NOMO-1 (cell line): ENCODE measurements around the gene FRS3.
A peak's percentile ranks its signal among the peaks of the same experiment; 100 is the strongest.
"Not testable (repeated sequence)": the region's sequence is repeated elsewhere in the genome, so short reads cannot be mapped to it uniquely, and the experiment has no call there.

Experiments used
- DNase-seq, 2 experiments: peaks; one replicate each; lab custom pipeline; 2025; ENCODE audit not compliant: unreplicated experiment in 2 of 2; lab: John Stamatoyannopoulos, UW

FRS3 gene

DNA sequence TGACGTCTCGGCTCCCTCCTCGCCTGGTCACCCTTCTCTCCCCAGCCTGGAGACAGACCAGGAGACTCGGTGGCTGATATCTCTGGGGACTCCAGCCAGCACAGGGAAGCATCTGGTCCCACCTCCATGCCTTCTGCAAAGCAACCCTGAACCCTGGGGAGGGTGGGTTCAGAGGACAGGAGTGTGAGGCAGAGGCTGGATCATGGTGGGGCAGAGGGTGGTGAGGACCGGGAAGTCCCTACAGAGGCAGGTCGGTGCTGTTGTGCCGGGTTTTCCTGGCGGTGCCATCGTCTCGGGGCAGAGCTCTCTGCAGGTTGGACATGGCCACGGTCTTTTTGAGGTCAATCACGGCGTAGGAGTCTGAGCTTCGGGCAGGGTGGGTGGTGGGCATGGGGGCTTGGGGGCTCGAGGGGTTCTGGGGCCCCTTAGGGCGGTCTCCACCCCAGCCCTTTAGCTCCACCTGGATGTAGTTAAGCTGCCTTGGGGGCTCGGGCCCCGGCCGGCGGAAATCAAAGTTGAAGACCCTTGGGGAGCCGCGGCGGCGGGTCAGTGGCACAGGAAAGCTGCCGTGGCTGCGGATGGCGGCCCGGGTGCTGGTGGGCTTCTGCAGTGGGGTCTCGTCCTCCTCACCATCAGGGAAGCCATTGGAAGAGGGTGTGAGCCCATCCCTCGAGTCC, 9.2 kb downstream of the FRS3 start:
- no peak for DNase-seq

- DNase-seq, result no peak
These were observed 10.3 kb downstream of the FRS3 start for GRCh38 chr6:41769376-41769775.

DNA sequence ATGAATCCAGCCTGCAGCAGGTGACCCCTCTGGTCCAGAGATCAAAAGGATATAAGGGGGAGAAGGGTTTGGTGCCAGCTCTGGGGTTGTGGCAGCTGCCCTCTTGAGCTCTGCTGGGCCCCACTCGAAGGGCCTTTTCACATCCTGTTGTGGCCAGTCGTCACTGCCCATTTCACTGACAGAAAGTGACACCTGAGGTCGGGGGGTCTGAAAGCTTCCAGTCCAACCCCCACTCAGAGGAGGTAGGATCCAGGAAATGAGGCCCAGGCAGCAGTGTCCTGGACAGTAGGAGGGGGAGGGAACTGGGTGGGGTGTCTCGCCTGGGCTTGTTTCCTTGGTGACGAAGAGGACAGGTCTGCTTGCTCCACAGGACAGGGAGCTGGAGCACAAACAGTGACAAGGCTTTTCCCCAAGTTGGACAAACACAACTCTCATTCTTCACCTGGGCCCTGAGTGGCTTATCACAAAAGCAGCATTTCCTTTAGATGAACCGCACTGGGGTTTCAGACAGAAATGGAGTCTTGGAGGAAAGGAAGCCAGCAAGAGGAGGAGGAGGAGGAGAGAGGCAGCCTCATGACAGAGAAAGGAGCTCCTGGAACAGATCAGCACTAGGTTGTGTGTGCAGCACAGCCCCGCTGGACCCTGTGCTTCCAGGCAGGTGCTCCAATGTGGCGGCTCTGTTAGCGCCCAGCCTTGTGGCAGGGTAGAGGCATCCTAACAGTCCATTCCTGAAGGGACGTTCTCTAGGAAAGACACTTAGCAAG, 11.0 kb downstream of the FRS3 start:
- no peak for DNase-seq

DNA sequence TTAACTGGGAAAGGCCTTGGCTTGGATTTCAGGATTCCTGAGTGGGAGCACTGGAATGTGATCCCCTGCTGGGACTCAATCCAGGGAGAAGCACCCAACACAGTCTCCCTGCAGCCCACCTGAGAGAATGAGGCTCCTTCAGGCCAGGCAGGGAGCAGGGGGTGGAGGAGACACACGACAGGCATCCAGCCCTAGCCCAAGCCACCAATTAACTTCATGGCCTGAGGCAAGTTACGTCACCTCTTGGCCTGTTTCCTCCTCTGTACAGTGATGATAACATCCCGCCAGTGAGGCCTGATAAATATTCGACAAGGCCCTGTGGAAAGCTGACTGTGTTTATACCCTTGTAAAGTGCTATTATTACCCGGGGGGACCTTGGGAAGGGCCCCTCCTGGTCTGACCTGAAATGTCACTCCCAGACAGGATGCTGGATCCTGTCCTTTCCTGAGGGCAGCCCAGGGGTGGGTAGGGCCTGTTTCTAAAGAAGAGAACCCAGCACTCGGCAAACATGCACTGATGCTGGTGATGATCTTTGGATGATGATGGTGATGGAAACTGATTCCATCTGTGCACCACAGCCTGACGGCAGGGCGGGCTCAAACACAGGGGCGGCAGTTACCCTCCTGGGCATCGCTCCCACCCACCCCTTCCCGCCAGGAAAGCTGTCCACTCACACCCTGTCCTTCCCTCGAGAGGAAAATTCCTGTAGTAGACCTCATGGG, 12.4 kb downstream of the FRS3 start:
- peak; percentile 28 to 37 for DNase-seq

DNA sequence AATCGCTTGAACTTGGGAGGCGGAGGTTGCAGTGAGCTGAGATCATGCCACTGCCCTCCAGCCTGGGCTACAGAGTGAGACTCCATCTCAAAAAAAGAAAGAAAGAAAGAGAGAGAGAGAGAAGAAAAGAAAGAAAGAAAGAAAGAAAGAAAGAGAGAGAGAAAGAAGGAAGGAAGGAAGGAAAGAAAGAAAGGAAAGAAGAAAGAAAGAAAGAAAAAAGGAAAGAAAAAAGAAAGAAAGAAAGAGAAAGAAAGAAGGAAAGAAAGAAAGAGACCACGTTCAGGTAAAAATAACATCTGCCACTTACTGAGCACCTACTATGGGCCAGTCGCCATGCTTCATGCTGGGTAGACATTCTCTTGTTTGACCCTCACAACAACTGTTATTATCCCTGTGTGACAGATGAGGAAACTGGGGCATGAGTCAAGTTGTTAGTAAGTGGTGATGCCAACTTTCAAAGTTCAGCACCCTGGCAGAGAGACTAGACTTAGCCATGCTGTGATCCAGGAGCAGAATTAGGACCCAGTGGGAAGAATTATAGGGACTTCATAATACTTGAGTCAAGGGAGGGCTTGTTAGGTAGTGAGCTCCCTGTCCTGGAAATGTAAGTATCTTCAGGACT, 13.5 kb downstream of the FRS3 start:
- not testable (repeated sequence) for DNase-seq

- DNase-seq, result no peak
These were observed 16.2 kb downstream of the FRS3 start for GRCh38 chr6:41763470-41763869.

GRCh38 chr6:41759905-41760579, 19.7 kb downstream of the FRS3 start:
- no peak for DNase-seq

GRCh38 chr6:41759106-41759904, 20.4 kb downstream of the FRS3 start:
- DNase-seq, result no peak

GRCh38 chr6:41758641-41759035, 21.1 kb downstream of the FRS3 start:
- DNase-seq, result no peak

DNA sequence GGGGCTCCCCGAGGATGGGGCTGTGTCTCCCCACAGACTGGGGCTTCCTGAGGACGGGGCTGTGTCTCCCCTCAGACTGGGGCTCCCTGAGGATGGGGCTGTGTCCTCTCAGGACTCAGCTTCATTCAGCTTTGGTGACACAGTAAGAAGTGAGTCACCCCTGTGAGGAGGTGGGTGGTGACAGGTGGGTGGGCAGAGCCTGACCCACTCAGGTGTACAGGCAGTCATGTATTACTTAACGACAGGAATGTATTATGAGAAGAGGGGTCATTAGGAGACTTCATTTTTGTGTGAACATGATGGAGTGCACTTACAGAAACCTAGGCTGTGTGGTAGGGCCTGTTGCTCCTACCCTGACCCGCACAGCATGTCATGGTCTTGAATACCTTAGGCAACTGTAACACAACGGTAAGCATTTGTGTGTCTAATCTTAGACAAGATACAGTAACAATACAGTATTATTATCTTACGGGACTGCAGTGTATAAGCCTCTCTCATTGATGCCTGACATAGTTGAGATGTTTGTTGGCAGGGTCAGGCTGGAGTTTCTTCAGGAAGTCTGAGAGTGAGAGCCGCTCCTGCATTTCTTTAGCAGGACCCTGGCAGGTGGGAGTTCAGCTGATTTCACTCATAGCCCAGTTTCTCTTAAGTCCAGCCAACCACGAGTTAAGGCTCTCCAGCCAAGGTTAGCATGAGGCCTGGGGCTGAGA, 21.6 kb downstream of the FRS3 start:
- DNase-seq, result no peak

GRCh38 chr6:41757271-41757670, 22.4 kb downstream of the FRS3 start:
- DNase-seq, result no peak

DNA sequence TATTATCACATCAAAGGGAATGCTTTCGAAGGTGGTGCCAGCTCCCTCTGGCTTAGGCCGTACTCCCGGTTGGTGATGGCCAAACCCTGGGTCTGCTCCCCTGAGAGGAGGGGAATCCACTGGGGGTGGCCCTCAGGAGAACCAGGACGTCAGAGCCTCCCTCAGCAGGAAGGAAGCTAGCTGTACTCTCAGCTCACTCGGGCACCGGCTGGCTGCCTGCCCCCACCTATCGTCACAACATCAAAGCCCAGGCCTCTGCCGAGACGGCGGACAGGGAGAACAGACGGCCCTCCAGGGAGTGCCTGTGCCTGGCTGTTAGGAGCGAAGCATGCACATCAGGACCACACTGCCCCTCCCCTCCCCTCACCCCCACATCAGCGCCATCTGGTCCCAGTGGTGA, 23.3 kb downstream of the FRS3 start:
- DNase-seq, result no peak

DNA sequence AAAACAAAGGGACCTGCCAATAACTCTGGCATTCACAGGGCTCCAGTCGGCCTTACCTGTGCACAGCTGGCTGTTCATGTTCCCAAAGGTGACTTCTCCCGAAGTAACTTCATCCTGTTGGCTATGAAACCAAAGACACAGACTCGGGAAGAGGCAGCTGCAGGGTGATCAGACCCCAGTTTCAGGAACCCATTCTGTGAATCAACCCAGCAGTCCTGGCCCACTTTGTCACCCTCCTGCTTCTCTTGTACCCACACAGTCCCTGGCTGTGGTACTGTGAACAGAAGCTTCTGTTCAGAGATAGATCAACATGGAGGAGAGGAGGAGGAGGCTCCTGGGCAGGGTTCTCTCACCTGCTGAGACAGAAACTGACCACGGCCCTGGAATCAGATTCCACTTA, 23.8 kb downstream of the FRS3 start:
- no peak for DNase-seq

- no peak for DNase-seq
These were observed 29.3 kb downstream of the FRS3 start for GRCh38 chr6:41750374-41750773.

DNA sequence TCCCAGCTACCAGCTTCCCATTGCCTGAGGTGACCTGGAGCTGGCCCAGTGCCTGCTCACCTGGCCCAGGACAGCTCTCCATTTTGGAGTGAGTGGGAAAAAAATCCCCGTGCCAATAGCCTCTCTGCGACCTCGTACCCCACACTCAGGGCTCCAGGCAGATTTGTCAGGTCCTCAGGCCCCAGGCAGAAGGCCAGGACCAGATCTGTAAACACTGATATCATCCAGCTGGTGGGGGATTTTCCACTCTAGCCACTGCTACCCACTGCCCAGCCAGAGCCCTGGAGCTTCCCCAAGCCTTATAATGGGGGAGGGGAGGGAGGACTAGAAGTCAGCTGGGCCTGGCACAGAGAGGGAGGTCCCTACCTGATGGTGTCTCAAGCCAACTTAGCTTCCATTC, 31.2 kb downstream of the FRS3 start:
- no peak for DNase-seq

DNA sequence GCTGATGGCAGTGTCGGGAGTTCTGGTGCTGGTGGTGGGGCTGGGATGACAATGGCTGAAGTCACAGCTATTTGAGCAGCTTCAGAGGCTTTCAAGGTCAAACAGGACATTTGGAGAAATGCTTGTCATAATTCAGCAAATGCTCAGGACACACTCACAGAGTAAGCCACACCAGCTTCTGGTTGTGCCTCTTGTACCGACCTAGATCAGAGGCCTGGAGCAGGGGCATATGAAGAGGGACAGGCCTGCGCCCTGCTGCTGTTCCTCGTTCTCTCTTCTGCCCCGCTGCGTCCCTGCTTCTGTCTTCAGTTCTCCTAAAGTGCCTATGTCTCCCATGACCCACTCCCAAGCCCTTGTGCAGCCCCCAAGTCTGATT, 31.6 kb downstream of the FRS3 start:
- DNase-seq, result no peak

- no peak for DNase-seq
These were observed 32.2 kb downstream of the FRS3 start, which contains the start of gene PGC for GRCh38 chr6:41747256-41748101. TSS of gene PGC (minus strand) at chr6:41747397. CDS start at chr6:41747334, 63 bp downstream.

- DNase-seq, result no peak
These were observed 33.6 kb downstream of the FRS3 start for GRCh38 chr6:41746107-41746506.
